Heart left ventricle (tissue), 16 donors: Measurements from ENCODE around the gene PIP4K2A. TPM values are rescaled to one million over a fixed set of nuclear protein-coding genes. Genes with fewer than 3 reads are reported as not detected.

Source experiments
- ATAC-seq, 4 donors: fragments of 200-7000 bp; cut with Tn5 transposase; one replicate each; pipeline ENCODE4 v1.9.1; 2020 to 2022; ENCODE audit warnings: moderate library complexity in 4 of 4, mild to moderate bottlenecking in 3 of 4, moderate number of reproducible peaks in 1 of 4
- DNase-seq, 5 donors: peaks; one replicate each; pipeline ENCODE4 v3.0.0-alpha.2; 2020
- H3K27ac ChIP-seq, 12 donors: fragments of 200-600 bp; sonication (generic) in 4 of 12; one replicate each; pipeline versions ENCODE4 v1.5.0 to v1.8.0; 2016 to 2022; ENCODE audit warnings: mild to moderate bottlenecking in 2 of 12
- H3K27me3 ChIP-seq, 9 donors: fragments of 200-600 bp; sonication (generic) in 2 of 9; one replicate each; pipeline versions ENCODE4 v1.5.1 to v1.8.0; 2016 to 2022; ENCODE audit warnings: mild to moderate bottlenecking in 3 of 9
- H3K36me3 ChIP-seq, 9 donors: fragments of 200-600 bp; sonication (generic) in 2 of 9; one replicate each; pipeline versions ENCODE4 v1.5.0 to v1.8.0; 2018 to 2022; ENCODE audit warnings: mild to moderate bottlenecking in 2 of 9
- H3K4me1 ChIP-seq, 12 donors: fragments of 200-600 bp; sonication (generic) in 4 of 12; one replicate each; pipeline versions ENCODE4 v1.5.0 to v1.8.0; 2016 to 2022; ENCODE audit warnings: mild to moderate bottlenecking in 3 of 12
- H3K4me3 ChIP-seq, 12 donors: fragments of 200-600 bp; sonication (generic) in 4 of 12; one replicate each; pipeline versions ENCODE4 v1.5.0 to v1.8.0; 2017 to 2022; ENCODE audit warnings: mild to moderate bottlenecking in 9 of 12, moderate library complexity in 4 of 12
- H3K9me3 ChIP-seq, 12 donors: fragments of 200-600 bp; sonication (generic) in 4 of 12; one replicate each; pipeline versions ENCODE4 v1.5.0 to v1.8.0; 2016 to 2022; ENCODE audit warnings: mild to moderate bottlenecking in 1 of 12
- CTCF ChIP-seq, 12 donors: fragments of 200-600 bp; sonication (generic) in 4 of 12; IDR thresholded peaks; one replicate each; pipeline versions ENCODE4 v1.5.0 to v1.8.0; 2018 to 2022; ENCODE audit warnings: antibody characterized with exemption in 12 of 12, mild to moderate bottlenecking in 5 of 12
- POLR2A ChIP-seq, 2 donors: fragments of 450-650 bp; IDR thresholded peaks; one replicate each; pipeline ENCODE4 v1.6.1; 2017; ENCODE audit warnings: antibody characterized with exemption in 2 of 2, mild to moderate bottlenecking in 2 of 2, moderate library complexity in 2 of 2
- WGBS, 4 donors: extraction: QIAGEN DNeasy Blood & Tissue Kit in 2 of 4; methylation state at CpG; one replicate each; pipeline versions ENCODE4 v1.1.5 to v1.1.7; 2013 to 2018; 5-methylcytosine and 5-hydroxymethylcytosine counted together
- intact Hi-C, 10 donors: fragments of 100-400 bp; cut with DNase I; formaldehyde crosslinking; loops; one replicate each; pipeline versions ENCODE4 v1.11.1 to v1.14.2; 2022
- polyA plus RNA-seq, 2 donors: library from polyadenylated mRNA; stranded (reverse); fragments of 200-250 nt; gene quantifications; one replicate each; pipeline ENCODE4 v1.2.3, GENCODE V29; 2013
- total RNA-seq, 9 donors: library from RNA; depleted of rRNA in 2 of 9; stranded (reverse); fragments of >200 nt in 2 of 9; fragmentation: NEBNext Ultra II Directional in 3 of 9; extraction: Animal tissue kit (Norgen Biotek cat#: 25700) in 3 of 9; gene quantifications; one replicate each; pipeline versions ENCODE4 v1.1.0 to v1.2.4, GENCODE V29; 2016 to 2023
- donor health status: ischemic (EF 13 %, LVEDD 7.1; RV severe dilation, severe dysfunction).
- donor health status: healthy with polysubstance abuse.
- donor health status: DM: no; HTN: yes; CAD: no.
- donor health status: DM: no; HTN: no; CAD: no.
- donor health status: ischemic (EF 25% LVEDD 6.9; RV normal size, moderate dysfunction).
- donor health status: ischemic (EF 25% LVEDD 5.7; RV mildly dilated, moderate dysfunction).
- donor health status: healthy.
- donor health status: DM: yes; HTN: yes; CAD: no.
- donor health status: ischemic (EF 35%, LVEDD 5.7; RV mildly dilated, moderate dysfunction).
- donor health status: nonischemic (EF 11% LVEDD 7.7; RV severe dilation, severe dysfunction).
- donor health status: DM: yes; HTN: yes; CAD: no.
- donor health status: PGD.
- donor health status: ischemic (EF 29% LVEDD 5.4; RV normal size, mild dysfunction).
- donor health status: nonischemic (EF 23%, LVEDD 6.1; RV moderate dilation, normal function).

Gene PIP4K2A
- total and polyA plus RNA-seq, 11 donors = 4.0 to 35.6 (median 12.5) TPM

GRCh38 chr10:22611425-22612115 lies 102.8 kb downstream of the PIP4K2A start:
- ATAC-seq (no peak), DNase-seq (no peak)
- Histone ChIP-seq H3K27ac (peak overlapping the region in 1 of 12 donors; percentile 56), H3K36me3 (peaks cover 0 to 26% (median 4%) of the 10 kb centered on the region in 9 donors), H3K4me1 (peaks cover 0 to 95% (median 13%) of the 10 kb centered on the region in 12 donors), H3K4me3 (peak overlapping the region in 1 of 12 donors; percentile 9), H3K9me3 (no peaks in the 10 kb centered on the region), H3K27me3 (no peaks in the 10 kb centered on the region)
- intact Hi-C loops = loop anchor here in 2 of 10 donors (10.0 kb wide), 2 partner anchors 103 to 243 kb away; partner anchors contain the start of gene PIP4K2A (in 1 of the 2)
- WGBS, 4 donors = 84 to 90% (median 89%) methylated on average over 8 of the region's 8 CpGs
- TF ChIP-seq CTCF (IDR thresholded peaks at IDR 0.05) (no peak), POLR2A (IDR thresholded peaks at IDR 0.05) (no peak)

- no peak for ATAC-seq
- H3K9me3 ChIP-seq = no peaks in the 10 kb centered on the region
- peaks cover 0 to 26% (median 4%) of the 10 kb centered on the region in 9 donors for H3K36me3 ChIP-seq
- intact Hi-C loops = loop anchor here in 2 of 10 donors (10.0 kb wide), 2 partner anchors 104 to 244 kb away; partner anchors contain the start of gene PIP4K2A (in 1 of the 2)
- DNase-seq = no peak
- no peak overlapping the region for H3K4me3 ChIP-seq
- peaks cover 0 to 95% (median 4%) of the 10 kb centered on the region in 12 donors for H3K4me1 ChIP-seq
- WGBS, 4 donors = 75 to 83% (median 79%) methylated on average over 5 of the region's 5 CpGs
- H3K27ac ChIP-seq = peak overlapping the region in 1 of 12 donors; percentile 56
- no peak for TF ChIP-seq POLR2A (IDR thresholded peaks at IDR 0.05)
- no peak for TF ChIP-seq CTCF (IDR thresholded peaks at IDR 0.05)
- H3K27me3 ChIP-seq = no peaks in the 10 kb centered on the region
Measured at GRCh38 chr10:22610610-22611009, 103.8 kb downstream of the PIP4K2A start.

DNA sequence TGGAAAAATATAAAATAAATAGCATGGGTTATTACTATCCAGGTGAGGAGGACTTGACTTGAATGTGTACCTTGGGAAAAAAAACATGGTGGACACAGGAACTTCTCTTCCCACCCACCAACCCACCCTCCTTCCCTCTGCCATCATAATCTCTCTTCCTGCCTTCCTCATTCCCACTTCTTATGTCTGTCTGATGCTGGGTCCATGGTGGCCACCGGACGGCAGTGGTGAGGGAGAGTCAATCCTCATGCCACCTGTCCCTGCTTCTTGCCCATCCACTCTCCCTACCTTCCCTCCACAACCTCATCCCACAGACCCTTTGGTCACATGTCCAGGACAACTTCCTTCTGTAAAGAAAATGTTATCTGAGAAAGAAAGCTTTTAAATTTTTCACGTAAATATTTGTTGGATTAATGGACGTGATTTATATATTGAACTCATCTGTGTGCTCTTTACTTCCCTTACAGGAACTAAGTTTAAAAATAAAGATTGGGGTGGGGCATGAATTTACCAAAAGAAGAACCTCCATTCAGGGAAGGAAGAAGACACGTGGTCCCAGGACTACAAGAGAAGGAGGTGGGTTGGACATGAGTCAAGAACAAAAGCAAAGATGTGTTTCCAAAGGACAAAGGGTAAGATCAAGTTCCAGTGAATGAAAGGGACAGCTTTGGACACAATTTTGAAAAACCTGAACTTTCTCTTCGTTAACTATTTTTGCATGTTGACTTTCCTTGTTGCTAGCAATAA lies 104.5 kb downstream of the PIP4K2A start:
- peak overlapping the region in 1 of 12 donors; percentile 56 for H3K27ac ChIP-seq
- H3K9me3 ChIP-seq = no peaks in the 10 kb centered on the region
- TF ChIP-seq CTCF (IDR thresholded peaks at IDR 0.05) (no peak), POLR2A (IDR thresholded peaks at IDR 0.05) (no peak)
- intact Hi-C loops = loop anchor here in 3 of 10 donors (10.0 kb wide), 2 partner anchors 105 to 245 kb away; partner anchors contain the start of gene PIP4K2A (in 1 of the 3)
- H3K27me3 ChIP-seq = no peaks in the 10 kb centered on the region
- ATAC-seq = no peak
- peaks cover 0 to 95% (median under 1%) of the 10 kb centered on the region in 12 donors for H3K4me1 ChIP-seq
- 56 to 78% (median 59%) methylated on average over 6 of the region's 6 CpGs for WGBS, 4 donors
- no peak for DNase-seq
- H3K36me3 ChIP-seq = peaks cover 0 to 26% (median 4%) of the 10 kb centered on the region in 9 donors
- no peak overlapping the region for H3K4me3 ChIP-seq

DNA sequence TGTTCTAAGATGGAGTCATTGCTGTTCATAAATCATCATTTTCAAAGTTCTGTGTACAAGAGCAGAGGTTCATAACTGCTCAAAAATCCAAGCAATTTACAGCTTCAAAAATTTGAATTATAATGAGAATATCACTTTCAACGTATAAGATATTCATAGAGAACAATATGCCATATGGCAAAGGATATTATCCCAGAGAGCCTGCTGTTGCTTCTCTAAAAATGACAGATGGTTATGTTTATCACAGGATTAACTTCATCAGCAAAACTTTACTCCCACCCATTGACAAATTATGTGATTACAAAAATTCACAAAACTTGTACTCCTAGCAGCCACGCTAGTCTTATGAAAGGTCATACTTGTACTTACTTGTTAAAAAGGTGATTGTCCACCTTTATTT lies 105.1 kb downstream of the PIP4K2A start:
- 92 to 96% (median 94%) methylated on average over 2 of the region's 2 CpGs for WGBS, 4 donors
- intact Hi-C loops = loop anchor here in 1 of 10 donors (10.0 kb wide), 1 partner anchor 246 kb away; no protein-coding TSS in a partner anchor

More for the DNA sequence above, 105.1 kb downstream of the PIP4K2A start:
- no peak for DNase-seq
- Histone ChIP-seq H3K9me3 (no peaks in the 10 kb centered on the region), H3K4me1 (peaks cover 0 to 95% (median 0%) of the 10 kb centered on the region in 12 donors), H3K27ac (peak overlapping the region in 1 of 12 donors; percentile 56), H3K4me3 (no peak overlapping the region), H3K36me3 (peaks cover 0 to 26% (median 4%) of the 10 kb centered on the region in 9 donors), H3K27me3 (no peaks in the 10 kb centered on the region)
- TF ChIP-seq CTCF (IDR thresholded peaks at IDR 0.05) (no peak), POLR2A (IDR thresholded peaks at IDR 0.05) (no peak)
- ATAC-seq = no peak
